IPS-18c (cell line): Measurements from ENCODE around the gene HGD.
"Not testable (repeated sequence)": the region's sequence is repeated elsewhere in the genome, so short reads cannot be mapped to it uniquely, and the experiment has no call there.

Experiments used
- H3K4me3 ChIP-seq: 2 replicates; pipeline ENCODE4 v1.7.0; 2013; ENCODE audit warnings: low read depth, mild to moderate bottlenecking, low read length, moderate library complexity; ENCODE audit not compliant: insufficient read depth
- H3K9me3 ChIP-seq: one replicate; pipeline ENCODE4 v1.6.1; 2013; ENCODE audit warnings: mild to moderate bottlenecking, low read length, moderate library complexity; ENCODE audit not compliant: control insufficient read depth, insufficient read depth

The HGD gene

GRCh38 chr3:120683213-120683612 is 1.2 kb upstream of the HGD start:
- H3K4me3 ChIP-seq: no peak overlapping the region
- no peaks in the 10 kb centered on the region for H3K9me3 ChIP-seq

GRCh38 chr3:120681506-120682038 is 467 bp downstream of the HGD start:
- H3K4me3 ChIP-seq: no peak overlapping the region
- no peaks in the 10 kb centered on the region for H3K9me3 ChIP-seq

- no peak overlapping the region for H3K4me3 ChIP-seq
Observed at GRCh38 chr3:120681018-120681417, 1.0 kb downstream of the HGD start.

GRCh38 chr3:120680193-120680894 is 1.7 kb downstream of the HGD start:
- no peak overlapping the region for H3K4me3 ChIP-seq

More at GRCh38 chr3:120681018-120681417, 1.0 kb downstream of the HGD start:
- H3K9me3 ChIP-seq: no peaks in the 10 kb centered on the region

GRCh38 chr3:120678984-120679383 is 3.1 kb downstream of the HGD start:
- Histone ChIP-seq H3K4me3 (no peak overlapping the region), H3K9me3 (no peaks in the 10 kb centered on the region)

More at GRCh38 chr3:120680193-120680894, 1.7 kb downstream of the HGD start:
- no peaks in the 10 kb centered on the region for H3K9me3 ChIP-seq

GRCh38 chr3:120678331-120678947 is 3.6 kb downstream of the HGD start:
- H3K4me3 ChIP-seq: no peak overlapping the region

GRCh38 chr3:120677193-120677592 is 4.8 kb downstream of the HGD start:
- not testable (repeated sequence) for H3K9me3 ChIP-seq

More at GRCh38 chr3:120678331-120678947, 3.6 kb downstream of the HGD start:
- no peaks in the 10 kb centered on the region for H3K9me3 ChIP-seq

GRCh38 chr3:120673116-120673515 is 8.9 kb downstream of the HGD start:
- Histone ChIP-seq H3K9me3 (no peaks in the 10 kb centered on the region), H3K4me3 (no peak overlapping the region)

More at GRCh38 chr3:120677193-120677592, 4.8 kb downstream of the HGD start:
- H3K4me3 ChIP-seq: not testable (repeated sequence)

GRCh38 chr3:120670576-120670975 is 11.5 kb downstream of the HGD start:
- no peaks in the 10 kb centered on the region for H3K9me3 ChIP-seq
- no peak overlapping the region for H3K4me3 ChIP-seq

- Histone ChIP-seq H3K9me3 (peaks cover 2% of the 10 kb centered on the region), H3K4me3 (no peak overlapping the region)
Observed at GRCh38 chr3:120664926-120665325, 17.1 kb downstream of the HGD start.

- H3K9me3 ChIP-seq: peaks cover 5% of the 10 kb centered on the region
- H3K4me3 ChIP-seq: no peak overlapping the region
Observed at GRCh38 chr3:120661945-120662344, 20.1 kb downstream of the HGD start.

GRCh38 chr3:120661106-120661905 is 20.7 kb downstream of the HGD start:
- Histone ChIP-seq H3K9me3 (peaks cover 5% of the 10 kb centered on the region), H3K4me3 (no peak overlapping the region)

GRCh38 chr3:120659834-120660233 is 22.2 kb downstream of the HGD start:
- H3K9me3 ChIP-seq: peaks cover 5% of the 10 kb centered on the region

GRCh38 chr3:120659285-120659684 is 22.8 kb downstream of the HGD start:
- H3K4me3 ChIP-seq: no peak overlapping the region
- H3K9me3 ChIP-seq: peaks cover 5% of the 10 kb centered on the region

More at GRCh38 chr3:120659834-120660233, 22.2 kb downstream of the HGD start:
- H3K4me3 ChIP-seq: no peak overlapping the region

GRCh38 chr3:120652896-120653545 is 29.0 kb downstream of the HGD start:
- H3K9me3 ChIP-seq: peaks cover 3% of the 10 kb centered on the region
- H3K4me3 ChIP-seq: no peak overlapping the region

GRCh38 chr3:120652281-120652680 is 29.8 kb downstream of the HGD start:
- no peaks in the 10 kb centered on the region for H3K9me3 ChIP-seq
- H3K4me3 ChIP-seq: no peak overlapping the region

GRCh38 chr3:120650311-120650710 is 31.7 kb downstream of the HGD start:
- Histone ChIP-seq H3K4me3 (no peak overlapping the region), H3K9me3 (no peaks in the 10 kb centered on the region)
